ENCODE measurements around the gene ATP2B1. TPM values are rescaled to one million over a fixed set of nuclear protein-coding genes. Genes with fewer than 3 reads are reported as not detected.

Gene ATP2B1
- total RNA-seq, 4 donors from 2014 or later = 31.8 to 97.3 (median 74.5) TPM

GRCh38 chr12:89661706-89662330 lies 46.8 kb downstream of the ATP2B1 start:
- Histone ChIP-seq H3K4me1 (peaks cover 34% of the 10 kb centered on the region), H3K4me3 (no peak overlapping the region), H3K9me3 (no peaks in the 10 kb centered on the region), H3K36me3 (no peaks in the 10 kb centered on the region), H3K27me3 (no peaks in the 10 kb centered on the region), H3K27ac (no peak overlapping the region)
- TF ChIP-seq EP300 (IDR thresholded peaks at IDR 0.05) (no peak), POLR2AphosphoS5 (IDR thresholded peaks at IDR 0.05) (no peak), CTCF (IDR thresholded peaks at IDR 0.05) (no peak), POLR2A (IDR thresholded peaks at IDR 0.05) (no peak)
- WGBS = 64% methylated on average over 4 of the region's 4 CpGs
- no peak for DNase-seq (ENCODE audit: low spot score in 2 of 2)

- 66% methylated on average over 1 of the region's 1 CpG for WGBS
- Histone ChIP-seq H3K4me1 (peaks cover 14% of the 10 kb centered on the region), H3K4me3 (no peak overlapping the region), H3K27ac (no peak overlapping the region), H3K27me3 (no peaks in the 10 kb centered on the region), H3K36me3 (no peaks in the 10 kb centered on the region), H3K9me3 (no peaks in the 10 kb centered on the region)
- TF ChIP-seq EP300 (IDR thresholded peaks at IDR 0.05) (no peak), CTCF (IDR thresholded peaks at IDR 0.05) (no peak), POLR2A (IDR thresholded peaks at IDR 0.05) (no peak), POLR2AphosphoS5 (IDR thresholded peaks at IDR 0.05) (no peak)
- no peak for DNase-seq (ENCODE audit: low spot score in 2 of 2)
These were observed 50.9 kb downstream of the ATP2B1 start for GRCh38 chr12:89657739-89658138.

- Histone ChIP-seq H3K4me3 (no peak overlapping the region), H3K27ac (no peak overlapping the region), H3K36me3 (no peaks in the 10 kb centered on the region), H3K4me1 (peaks cover 8% of the 10 kb centered on the region), H3K9me3 (no peaks in the 10 kb centered on the region), H3K27me3 (no peaks in the 10 kb centered on the region)
- no peak for DNase-seq (ENCODE audit: low spot score in 2 of 2)
- 93% methylated on average over 2 of the region's 2 CpGs for WGBS
- TF ChIP-seq EP300 (IDR thresholded peaks at IDR 0.05) (no peak), POLR2A (IDR thresholded peaks at IDR 0.05) (no peak), POLR2AphosphoS5 (IDR thresholded peaks at IDR 0.05) (no peak), CTCF (IDR thresholded peaks at IDR 0.05) (no peak)
These were observed 51.6 kb downstream of the ATP2B1 start for GRCh38 chr12:89657066-89657465.

GRCh38 chr12:89655841-89656240 lies 52.8 kb downstream of the ATP2B1 start:
- Histone ChIP-seq H3K9me3 (no peaks in the 10 kb centered on the region), H3K36me3 (peaks cover 3% of the 10 kb centered on the region), H3K4me1 (peaks cover 8% of the 10 kb centered on the region), H3K4me3 (no peak overlapping the region), H3K27ac (no peak overlapping the region), H3K27me3 (no peaks in the 10 kb centered on the region)
- WGBS = 95% methylated on average over 1 of the region's 1 CpG
- no peak for DNase-seq (ENCODE audit: low spot score in 2 of 2)
- TF ChIP-seq POLR2A (IDR thresholded peaks at IDR 0.05) (no peak), POLR2AphosphoS5 (IDR thresholded peaks at IDR 0.05) (no peak), CTCF (IDR thresholded peaks at IDR 0.05) (no peak), EP300 (IDR thresholded peaks at IDR 0.05) (no peak)

- H3K4me3 ChIP-seq = no peak overlapping the region
- no peaks in the 10 kb centered on the region for H3K27me3 ChIP-seq
- TF ChIP-seq CTCF (IDR thresholded peaks at IDR 0.05) = no peak
- TF ChIP-seq EP300 (IDR thresholded peaks at IDR 0.05) = no peak
- no peak for TF ChIP-seq POLR2AphosphoS5 (IDR thresholded peaks at IDR 0.05)
- no peak for TF ChIP-seq POLR2A (IDR thresholded peaks at IDR 0.05)
- H3K36me3 ChIP-seq = peaks cover 5% of the 10 kb centered on the region
- 94% methylated on average over 4 of the region's 4 CpGs for WGBS
- H3K9me3 ChIP-seq = no peaks in the 10 kb centered on the region
- H3K27ac ChIP-seq = no peak overlapping the region
- no peak for DNase-seq (ENCODE audit: low spot score in 2 of 2)
- peaks cover 11% of the 10 kb centered on the region for H3K4me1 ChIP-seq
These were observed 57.4 kb downstream of the ATP2B1 start for GRCh38 chr12:89651192-89651591.

All from suprapubic skin (tissue), 4 donors.